Measurements from ENCODE around the gene CRIP1. TPM values are rescaled to one million over a fixed set of nuclear protein-coding genes. Genes with fewer than 3 reads are reported as not detected.

Gene CRIP1
- total RNA-seq, 1 donor from 2014 or later = 7.0 TPM

DNA sequence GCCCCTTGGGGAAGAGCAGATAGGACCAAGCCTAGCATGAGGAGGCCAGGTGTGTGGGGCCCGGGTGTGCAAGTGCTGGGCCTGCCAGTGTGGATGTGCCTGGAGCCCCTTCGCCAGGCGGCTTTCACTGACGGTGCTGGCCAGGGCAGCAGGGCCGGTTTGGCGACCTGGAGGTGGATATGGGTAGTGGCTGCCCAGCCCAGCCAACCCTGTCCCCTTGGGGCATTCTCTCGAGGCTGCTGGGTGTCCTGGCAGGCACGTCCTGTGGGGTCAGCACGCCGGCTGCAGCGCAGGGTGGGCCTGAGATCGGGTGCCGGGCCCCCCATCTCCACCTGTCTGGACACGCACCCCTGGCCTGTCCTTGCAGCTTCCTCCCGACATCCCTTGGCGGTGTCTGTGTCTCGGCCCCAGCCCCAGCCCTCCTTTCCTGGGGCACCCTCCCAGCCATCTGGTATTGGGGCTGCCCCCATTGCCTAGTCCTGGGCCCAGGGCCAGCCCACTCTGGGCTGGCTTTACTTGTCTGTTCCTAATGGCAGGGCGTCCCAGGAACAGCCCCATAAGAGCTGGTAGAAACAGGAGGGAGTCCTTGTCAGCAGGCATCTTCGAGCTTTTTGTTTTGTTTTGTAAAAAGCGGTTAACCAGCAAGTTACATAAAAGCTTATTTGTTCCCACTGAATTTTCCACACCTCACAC, 19.3 kb upstream of the CRIP1 start:
- no peak for DNase-seq (ENCODE audit: low read depth)
- TF ChIP-seq CTCF (conservative IDR thresholded peaks at IDR 0.05; ENCODE audit: low read depth, low read length) = no peak
- H3K4me3 ChIP-seq (ENCODE audit: low read depth, low read length) = no peak overlapping the region

- no peak for TF ChIP-seq CTCF (conservative IDR thresholded peaks at IDR 0.05; ENCODE audit: low read depth, low read length)
- no peak overlapping the region for H3K4me3 ChIP-seq (ENCODE audit: low read depth, low read length)
- no peak for DNase-seq (ENCODE audit: low read depth)
These were observed 18.7 kb upstream of the CRIP1 start for GRCh38 chr14:105467942-105468471.

GRCh38 chr14:105468621-105469241, 18.0 kb upstream of the CRIP1 start:
- TF ChIP-seq CTCF (conservative IDR thresholded peaks at IDR 0.05; ENCODE audit: low read depth, low read length) = no peak
- no peak for DNase-seq (ENCODE audit: low read depth)
- no peak overlapping the region for H3K4me3 ChIP-seq (ENCODE audit: low read depth, low read length)

GRCh38 chr14:105469456-105470349, 17.0 kb upstream of the CRIP1 start:
- no peak for TF ChIP-seq CTCF (conservative IDR thresholded peaks at IDR 0.05; ENCODE audit: low read depth, low read length)
- no peak for DNase-seq (ENCODE audit: low read depth)

GRCh38 chr14:105470350-105471296, 16.1 kb upstream of the CRIP1 start:
- no peak for DNase-seq (ENCODE audit: low read depth)
- no peak overlapping the region for H3K4me3 ChIP-seq (ENCODE audit: low read depth, low read length)
- no peak for TF ChIP-seq CTCF (conservative IDR thresholded peaks at IDR 0.05; ENCODE audit: low read depth, low read length)

More at GRCh38 chr14:105469456-105470349, 17.0 kb upstream of the CRIP1 start:
- H3K4me3 ChIP-seq (ENCODE audit: low read depth, low read length) = no peak overlapping the region

DNA sequence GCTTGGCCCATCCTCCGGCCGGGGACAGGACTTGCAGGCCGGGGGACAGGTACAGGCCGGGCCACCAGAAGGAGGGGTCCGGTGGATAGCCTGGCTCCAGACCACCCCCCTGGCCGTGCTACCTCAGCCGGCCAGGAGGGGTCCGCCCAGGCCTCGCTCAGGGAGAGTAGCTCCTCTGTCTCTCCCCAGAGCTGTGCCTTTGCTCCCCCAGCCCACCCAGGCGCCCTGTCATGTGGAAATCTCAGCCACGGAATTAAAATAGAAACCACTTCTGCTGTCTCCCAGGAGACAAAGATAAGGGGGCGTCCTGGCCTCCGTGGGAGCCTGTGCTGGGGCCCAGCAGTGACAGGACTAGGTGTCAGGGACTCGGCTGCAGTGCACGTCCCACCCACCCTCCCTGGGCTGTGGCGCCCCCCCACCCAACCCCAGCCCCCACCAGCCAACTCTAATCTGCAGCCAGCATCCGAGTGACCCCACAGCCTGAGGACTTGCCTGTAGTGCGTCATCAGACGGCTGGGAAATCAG, 15.3 kb upstream of the CRIP1 start:
- DNase-seq (ENCODE audit: low read depth) = no peak
- no peak overlapping the region for H3K4me3 ChIP-seq (ENCODE audit: low read depth, low read length)
- no peak for TF ChIP-seq CTCF (conservative IDR thresholded peaks at IDR 0.05; ENCODE audit: low read depth, low read length)

Measured in epithelial cell of proximal tubule (primary cell).